Tibial nerve (tissue), 4 donors: ENCODE measurements around the gene ZNF783. TPM values are rescaled to one million over a fixed set of nuclear protein-coding genes. Genes with fewer than 3 reads are reported as not detected.
A peak's percentile ranks its signal among the peaks of the same experiment; 100 is the strongest.
"Not testable (repeated sequence)": the region's sequence is repeated elsewhere in the genome, so short reads cannot be mapped to it uniquely, and the experiment has no call there.

Source experiments
- DNase-seq, 2 donors: peaks; one replicate each; pipeline ENCODE4 v3.0.0-alpha.2; 2019; ENCODE audit warnings: low spot score in 2 of 2
- H3K27ac ChIP-seq, 4 donors: fragments of 200-600 bp; sonication (generic) in 3 of 4; one replicate each; pipeline ENCODE4 v1.5.1; 2017 to 2019; ENCODE audit warnings: mild to moderate bottlenecking in 1 of 4
- H3K27me3 ChIP-seq, 2 donors: fragments of 200-600 bp; sonication (generic) in 1 of 2; one replicate each; pipeline versions ENCODE4 v1.5.1 to v1.6.0; 2017 to 2019
- H3K36me3 ChIP-seq, 3 donors: fragments of 200-600 bp; sonication (generic); one replicate each; pipeline ENCODE4 v1.5.1; 2018 to 2019
- H3K4me1 ChIP-seq, 4 donors: fragments of 200-600 bp; sonication (generic) in 3 of 4; one replicate each; pipeline ENCODE4 v1.5.1; 2017 to 2019
- H3K4me3 ChIP-seq, 4 donors: fragments of 200-600 bp; sonication (generic) in 3 of 4; one replicate each; pipeline ENCODE4 v1.5.1; 2017 to 2019; ENCODE audit warnings: mild to moderate bottlenecking in 1 of 4, moderate library complexity in 1 of 4
- H3K9me3 ChIP-seq, 4 donors: fragments of 200-600 bp; sonication (generic) in 3 of 4; one replicate each; pipeline ENCODE4 v1.5.1; 2017 to 2019
- CTCF ChIP-seq, 5 experiments: fragments of 200-600 bp in 3 of 5; fragments of 450-650 bp in 2 of 5; sonication (generic) in 3 of 5; IDR thresholded peaks; one replicate each; pipeline ENCODE4 v1.5.1; 2016 to 2019; ENCODE audit warnings: antibody characterized with exemption in 5 of 5, mild to moderate bottlenecking in 3 of 5, moderate library complexity in 2 of 5
- EP300 ChIP-seq, 2 donors: sonication (generic); formaldehyde crosslinking; IDR thresholded peaks; one replicate each; pipeline ENCODE4 v1.6.1; 2017; ENCODE audit warnings: antibody characterized with exemption in 2 of 2, mild to moderate bottlenecking in 1 of 2
- POLR2A ChIP-seq, 2 donors: fragments of 450-650 bp; IDR thresholded peaks; one replicate each; pipeline ENCODE4 v1.6.1; 2017; ENCODE audit warnings: antibody characterized with exemption in 2 of 2, mild to moderate bottlenecking in 2 of 2, moderate library complexity in 2 of 2
- WGBS, 2 donors: methylation state at CpG; one replicate each; pipeline ENCODE4 v1.1.5; 2018; 5-methylcytosine and 5-hydroxymethylcytosine counted together
- total RNA-seq, 4 donors: library from RNA; depleted of rRNA; stranded (reverse); fragments of >200 nt; gene quantifications; one replicate each; pipeline ENCODE4 v1.1.0, GENCODE V29; 2016

Gene ZNF783
- total RNA-seq, 4 donors from 2014 or later = 22.1 to 58.2 (median 31.2) TPM

- H3K4me3 ChIP-seq = no peak overlapping the region
- WGBS, 2 donors = 86 to 94% methylated on average over 2 of the region's 2 CpGs
- peaks cover 3 to 53% (median 5%) of the 10 kb centered on the region in 3 donors for H3K36me3 ChIP-seq
- peaks cover 0 to 10% (median 0%) of the 10 kb centered on the region in 4 donors for H3K4me1 ChIP-seq
- no peaks in the 10 kb centered on the region for H3K9me3 ChIP-seq
- no peaks in the 10 kb centered on the region for H3K27me3 ChIP-seq
- no peak overlapping the region for H3K27ac ChIP-seq
- DNase-seq = no peak
- TF ChIP-seq EP300 (IDR thresholded peaks at IDR 0.05) = no peak
- TF ChIP-seq CTCF (IDR thresholded peaks at IDR 0.05) = no peak
- TF ChIP-seq POLR2A (IDR thresholded peaks at IDR 0.05) = no peak
These were observed 4.8 kb upstream of the ZNF783 start for GRCh38 chr7:149257146-149257545.

- Histone ChIP-seq H3K36me3 (peaks cover 0 to 27% (median 8%) of the 10 kb centered on the region in 3 donors), H3K9me3 (no peaks in the 10 kb centered on the region), H3K4me1 (peaks cover 0 to 32% (median 16%) of the 10 kb centered on the region in 4 donors), H3K4me3 (peak overlapping the region; percentile 59 to 98 (median 86)), H3K27ac (peak overlapping the region; percentile 88 to 98 (median 96)), H3K27me3 (no peaks in the 10 kb centered on the region)
- DNase-seq = peak in 1 of 2 donors; percentile 13
- TF ChIP-seq POLR2A (IDR thresholded peaks at IDR 0.05) = no peak
- no peak for TF ChIP-seq EP300 (IDR thresholded peaks at IDR 0.05)
- 2 to 3% methylated on average over 16 of the region's 16 CpGs for WGBS, 2 donors
These were observed 624 bp upstream of the ZNF783 start for GRCh38 chr7:149261316-149261828.

DNA sequence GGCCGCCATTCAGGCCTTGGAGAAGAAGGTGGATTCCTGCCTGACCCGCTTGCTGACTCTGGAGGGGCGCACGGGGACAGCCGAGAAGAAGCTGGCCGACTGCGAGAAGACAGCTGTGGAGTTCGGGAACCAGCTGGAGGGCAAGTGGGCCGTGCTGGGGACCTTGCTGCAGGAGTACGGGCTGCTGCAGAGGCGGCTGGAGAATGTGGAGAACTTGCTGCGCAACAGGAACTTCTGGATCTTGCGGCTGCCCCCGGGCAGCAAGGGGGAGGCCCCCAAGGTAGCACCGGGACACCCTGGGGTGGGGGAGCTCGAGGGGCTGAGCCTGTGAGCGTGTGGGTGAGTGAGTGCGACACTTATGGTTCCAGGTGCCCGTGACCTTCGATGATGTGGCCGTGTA lies 4.5 kb downstream of the ZNF783 start:
- Histone ChIP-seq H3K27ac (no peak overlapping the region), H3K4me1 (peaks cover 0 to 23% (median 16%) of the 10 kb centered on the region in 4 donors), H3K4me3 (no peak overlapping the region), H3K36me3 (peaks cover 0 to 63% (median 21%) of the 10 kb centered on the region in 3 donors), H3K27me3 (no peaks in the 10 kb centered on the region), H3K9me3 (no peaks in the 10 kb centered on the region)
- DNase-seq = no peak
- WGBS, 2 donors = 93 to 95% methylated on average over 12 to 21 of the region's 21 CpGs
- TF ChIP-seq CTCF (IDR thresholded peaks at IDR 0.05) = no peak
- TF ChIP-seq EP300 (IDR thresholded peaks at IDR 0.05) = no peak
- TF ChIP-seq POLR2A (IDR thresholded peaks at IDR 0.05) = no peak

- Histone ChIP-seq H3K9me3 (no peaks in the 10 kb centered on the region), H3K4me1 (peaks cover 0 to 18% (median 13%) of the 10 kb centered on the region in 4 donors), H3K36me3 (peaks cover 0 to 75% (median 21%) of the 10 kb centered on the region in 3 donors), H3K27ac (no peak overlapping the region), H3K27me3 (no peaks in the 10 kb centered on the region), H3K4me3 (no peak overlapping the region)
- no peak for DNase-seq
- WGBS, 2 donors = 95 to 96% methylated on average over 8 of the region's 8 CpGs
- TF ChIP-seq POLR2A (IDR thresholded peaks at IDR 0.05) = no peak
- TF ChIP-seq EP300 (IDR thresholded peaks at IDR 0.05) = no peak
- no peak for TF ChIP-seq CTCF (IDR thresholded peaks at IDR 0.05)
These were observed 5.7 kb downstream of the ZNF783 start for GRCh38 chr7:149267733-149268132.

DNA sequence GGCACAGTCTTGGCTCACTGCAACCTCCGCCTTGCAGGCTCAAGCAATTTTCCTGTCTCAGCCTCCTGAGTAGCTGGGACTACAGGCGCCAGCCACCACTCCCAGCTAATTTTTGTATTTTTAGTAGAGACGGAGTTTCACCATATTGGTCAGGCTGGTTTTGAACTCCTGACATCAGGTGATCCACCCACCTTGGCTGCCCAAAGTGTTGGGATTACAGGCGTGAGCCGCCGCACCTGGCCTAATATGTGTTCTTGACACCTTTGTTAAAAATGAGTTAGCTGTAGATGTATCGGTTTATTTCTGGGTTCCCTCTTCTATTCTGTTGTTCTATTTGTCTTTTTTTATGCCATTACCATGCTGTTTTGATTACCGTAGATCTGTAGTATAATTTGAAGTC lies 12.4 kb downstream of the ZNF783 start:
- 99% methylated on average over 8 of the region's 8 CpGs for WGBS, 2 donors
- not testable (repeated sequence) for H3K27ac ChIP-seq, H3K27me3 ChIP-seq, H3K9me3 ChIP-seq, H3K4me1 ChIP-seq, DNase-seq, H3K4me3 ChIP-seq
- peaks cover 3 to 86% (median 15%) of the 10 kb centered on the region in 3 donors for H3K36me3 ChIP-seq

DNA sequence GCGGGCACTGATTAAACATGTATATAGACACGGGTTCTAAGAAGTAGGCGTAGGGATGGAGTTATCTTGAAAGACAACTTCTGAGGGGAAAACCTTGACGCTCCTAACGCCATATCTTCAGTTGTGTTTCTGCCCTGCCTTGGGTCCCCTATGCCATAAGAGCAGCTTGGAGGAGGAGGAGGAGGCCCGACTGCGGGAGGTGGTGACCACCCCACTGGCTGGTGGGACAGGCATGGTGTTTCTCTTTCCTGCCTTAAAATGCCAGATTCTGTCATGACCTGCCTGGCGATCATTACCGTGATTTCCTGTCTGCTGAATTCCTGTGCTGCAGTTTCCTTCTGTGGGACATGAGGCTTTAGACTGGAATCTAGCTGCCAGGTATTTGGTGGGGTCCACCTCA lies 15.9 kb downstream of the ZNF783 start:
- no peak overlapping the region for H3K4me3 ChIP-seq
- H3K36me3 ChIP-seq = peaks cover 3 to 85% (median 15%) of the 10 kb centered on the region in 3 donors
- TF ChIP-seq EP300 (IDR thresholded peaks at IDR 0.05) (no peak), POLR2A (IDR thresholded peaks at IDR 0.05) (no peak), CTCF (IDR thresholded peaks at IDR 0.05) (no peak)
- H3K27me3 ChIP-seq = no peaks in the 10 kb centered on the region
- H3K9me3 ChIP-seq = peaks cover 0 to 6% (median 3%) of the 10 kb centered on the region in 4 donors
- DNase-seq = no peak
- WGBS, 2 donors = 96% methylated on average over 9 of the region's 9 CpGs
- no peaks in the 10 kb centered on the region for H3K4me1 ChIP-seq
- H3K27ac ChIP-seq = no peak overlapping the region
